Glomerular endothelial cell (primary cell): ENCODE results near the gene PER1. TPM values are rescaled to one million over a fixed set of nuclear protein-coding genes. Genes with fewer than 3 reads are reported as not detected.
A peak's percentile ranks its signal among the peaks of the same experiment; 100 is the strongest.

Source experiments
- DNase-seq: peaks from one replicate; pipeline ENCODE4 v3.0.0-alpha.2; 2011; ENCODE audit warnings: low read depth, low spot score; ENCODE audit errors: extremely low read depth
- total RNA-seq: library from RNA; depleted of rRNA; stranded (reverse); fragments of >200 nt; gene quantifications from 2 replicates; pipeline ENCODE4 v1.2.3, GENCODE V29; 2015

The PER1 gene
- total RNA-seq, 1 donor from 2014 or later, result 23.7 TPM

DNA sequence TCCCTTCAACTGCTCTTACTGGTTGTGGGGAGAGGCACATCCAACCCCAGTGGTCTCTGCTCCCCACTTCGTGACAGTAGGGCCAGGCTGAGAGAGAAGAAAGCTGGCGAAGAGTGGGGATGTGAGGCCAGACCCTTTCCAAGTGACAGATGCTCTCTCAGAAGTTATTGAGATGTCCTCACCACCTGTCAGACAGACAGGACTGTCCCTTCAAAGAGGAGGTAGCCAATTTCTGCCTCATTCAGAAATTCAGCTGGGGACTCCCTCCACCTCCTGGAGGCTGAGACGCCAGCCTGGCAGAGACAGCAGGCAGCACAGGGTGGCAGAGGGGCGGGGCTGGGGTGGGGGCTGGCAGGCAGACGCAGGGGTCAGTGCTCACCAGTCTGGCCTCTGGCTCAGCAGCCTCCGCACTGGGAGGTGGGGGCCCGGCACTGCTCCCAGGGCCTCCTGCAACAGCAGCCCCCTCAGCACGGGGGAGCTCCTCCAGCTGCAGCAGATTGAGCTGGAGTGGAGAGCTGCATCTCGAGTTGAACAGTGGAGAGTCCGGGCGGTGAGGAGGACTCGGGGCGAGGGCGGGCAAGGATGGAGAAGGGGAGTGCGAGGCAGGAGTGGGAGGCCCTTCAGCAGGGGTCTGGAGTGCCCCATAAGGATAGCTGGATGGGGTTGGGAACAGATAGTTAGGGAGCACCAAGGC is 9.2 kb downstream of the PER1 start:
- no peak for DNase-seq

- DNase-seq, result no peak
Measured at GRCh38 chr17:8142158-8142886, 9.9 kb downstream of the PER1 start.

GRCh38 chr17:8141741-8142140 is 10.5 kb downstream of the PER1 start:
- DNase-seq, result no peak

DNA sequence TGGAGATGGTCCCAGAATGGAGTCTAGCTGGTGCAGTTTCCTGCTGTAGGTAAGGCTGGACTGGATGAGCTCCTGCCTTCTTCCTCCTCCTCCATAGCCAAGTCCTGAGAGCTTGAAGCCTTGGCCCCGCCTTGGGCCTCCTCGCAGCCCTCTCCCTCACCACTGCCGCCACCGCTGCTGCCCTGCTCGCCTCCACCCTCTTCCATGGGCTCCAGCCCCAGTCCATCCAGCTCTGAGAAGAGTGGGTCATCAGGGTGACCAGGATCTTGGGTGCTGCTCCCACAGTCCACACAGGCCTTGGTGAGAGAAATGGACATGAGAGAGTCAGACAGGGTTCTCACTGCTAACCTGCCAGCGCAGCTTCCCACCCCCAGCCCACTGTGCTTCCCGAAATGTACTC is 11.2 kb downstream of the PER1 start:
- DNase-seq, result no peak

DNA sequence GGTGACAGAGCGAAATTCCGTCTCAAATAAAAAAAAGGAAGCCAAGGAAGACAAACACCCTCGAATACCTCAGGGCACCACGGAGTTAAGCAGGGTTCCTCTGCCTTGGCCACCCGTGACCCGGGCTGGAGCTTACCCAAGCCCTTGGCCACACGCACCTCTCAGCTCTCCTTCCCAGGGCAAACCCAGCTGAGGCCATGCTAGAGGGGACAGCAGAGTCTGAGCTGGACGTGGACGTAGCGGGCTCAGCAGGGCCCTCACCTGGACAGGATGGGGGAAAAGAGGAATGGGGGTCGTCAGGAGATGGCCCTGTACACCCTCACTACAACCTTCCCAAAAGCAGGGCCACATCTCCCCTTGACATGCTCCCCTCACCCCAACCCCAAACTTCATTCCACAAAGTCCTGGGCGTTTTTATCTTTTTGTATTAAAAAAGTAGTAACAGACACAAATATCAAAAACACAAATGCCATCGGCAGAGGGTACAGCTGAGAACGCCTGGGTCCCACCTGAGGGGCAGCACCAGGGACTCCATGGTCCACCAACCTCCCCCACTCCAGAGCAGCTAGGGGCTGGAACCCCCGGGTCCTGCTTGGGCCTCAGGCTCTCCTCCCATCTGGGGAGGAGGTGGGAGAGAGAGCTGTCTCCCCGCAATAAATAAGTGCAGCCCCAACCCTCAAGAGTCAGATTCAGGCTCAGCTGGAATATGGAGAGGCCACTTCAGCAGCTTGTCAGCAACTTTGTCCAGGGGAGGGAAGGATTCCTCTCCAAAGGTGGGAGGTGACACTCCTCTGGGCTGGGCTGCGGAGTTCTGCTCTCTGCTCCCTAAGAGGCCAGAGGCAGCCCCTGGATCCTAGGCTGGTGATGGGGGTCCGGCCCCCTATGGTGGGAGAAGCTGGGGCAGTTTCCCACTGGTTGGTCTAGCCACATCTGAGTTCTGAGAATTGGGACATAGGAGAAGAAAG is 11.9 kb downstream of the PER1 start:
- no peak for DNase-seq

DNA sequence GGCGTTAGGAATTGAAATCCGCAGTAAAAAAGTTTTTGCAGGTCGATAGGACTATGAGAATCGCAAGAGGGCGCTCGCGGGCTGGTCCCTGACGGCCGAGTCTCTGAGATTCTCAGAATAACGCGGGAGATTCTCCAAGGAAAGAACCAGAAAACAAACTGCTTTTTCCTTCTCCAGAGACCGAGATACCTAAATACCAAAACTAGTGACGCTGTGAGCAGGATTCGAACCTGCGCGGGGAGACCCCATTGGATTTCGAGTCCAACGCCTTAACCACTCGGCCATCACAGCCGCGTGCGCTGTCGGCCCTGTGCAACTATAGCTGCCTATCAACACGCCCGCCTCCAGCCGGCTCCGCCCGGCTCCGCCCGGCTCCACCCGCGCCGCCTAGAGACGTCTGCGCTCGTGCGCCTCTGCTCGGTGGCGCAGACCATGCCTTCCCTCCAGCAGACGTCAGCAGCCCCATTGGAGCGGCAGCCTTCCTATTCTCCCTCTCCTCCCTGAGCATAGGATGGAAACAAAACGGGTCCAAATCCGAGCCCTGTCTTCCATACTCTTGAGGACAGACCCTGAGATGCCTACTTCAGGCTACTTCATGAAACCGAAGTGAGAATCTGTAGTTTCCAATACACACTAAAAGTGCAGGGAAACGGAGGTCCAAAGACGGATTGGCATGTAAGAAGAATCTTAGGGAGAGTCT is 13.4 kb downstream of the PER1 start:
- peak; percentile 98 for DNase-seq

DNA sequence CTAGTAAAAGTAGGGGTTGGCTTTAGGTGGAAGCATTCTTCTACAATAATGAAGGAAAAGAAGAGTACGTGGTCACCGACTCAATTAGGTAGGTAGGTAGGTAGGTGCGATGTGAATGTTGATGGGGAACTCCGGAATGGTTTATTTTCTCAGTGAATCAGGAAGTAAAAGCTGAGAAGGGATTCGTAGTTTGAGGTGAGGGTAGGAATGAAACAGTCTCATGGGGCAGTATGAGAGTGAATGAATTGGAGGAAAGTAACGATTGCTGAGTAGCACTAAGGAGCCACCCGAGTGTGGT is 13.9 kb downstream of the PER1 start:
- no peak for DNase-seq

DNA sequence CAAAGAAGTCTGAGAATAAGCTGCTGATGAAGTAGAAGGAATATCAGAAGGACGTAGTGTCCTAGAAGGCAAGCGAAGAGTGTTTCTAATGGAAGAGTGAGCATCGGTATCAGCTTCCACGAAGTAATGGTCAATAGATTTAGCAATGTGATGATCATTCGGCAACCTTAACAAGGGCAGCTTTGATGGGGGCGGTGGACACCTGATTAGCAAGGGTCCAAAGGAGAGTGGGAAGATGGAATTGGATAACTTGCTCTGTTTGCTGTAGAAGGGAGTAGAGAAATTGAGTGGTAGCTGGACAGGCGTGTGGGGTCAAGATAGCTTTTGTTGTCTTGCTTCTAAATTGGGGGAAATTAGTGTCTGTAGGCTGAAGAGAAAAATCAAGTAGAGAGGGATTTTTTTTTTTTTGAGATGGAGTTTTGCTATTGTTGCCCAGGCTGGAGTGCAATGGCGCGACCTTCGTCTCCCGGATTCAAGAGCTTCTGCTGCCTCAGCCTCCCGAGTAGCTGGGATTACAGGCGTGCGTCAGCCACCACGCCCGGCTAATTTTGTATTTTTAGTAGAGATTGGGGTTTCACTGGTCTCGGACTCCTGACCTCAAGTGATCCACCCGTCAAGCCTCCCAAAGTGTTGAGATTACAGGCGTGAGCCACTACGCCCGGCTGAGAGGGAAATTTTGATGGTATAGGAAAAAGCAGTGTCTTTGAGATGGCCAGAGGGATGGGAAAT is 14.4 kb downstream of the PER1 start:
- DNase-seq, result no peak

- DNase-seq, result no peak
Measured at GRCh38 chr17:8133941-8134340, 18.3 kb downstream of the PER1 start.

DNA sequence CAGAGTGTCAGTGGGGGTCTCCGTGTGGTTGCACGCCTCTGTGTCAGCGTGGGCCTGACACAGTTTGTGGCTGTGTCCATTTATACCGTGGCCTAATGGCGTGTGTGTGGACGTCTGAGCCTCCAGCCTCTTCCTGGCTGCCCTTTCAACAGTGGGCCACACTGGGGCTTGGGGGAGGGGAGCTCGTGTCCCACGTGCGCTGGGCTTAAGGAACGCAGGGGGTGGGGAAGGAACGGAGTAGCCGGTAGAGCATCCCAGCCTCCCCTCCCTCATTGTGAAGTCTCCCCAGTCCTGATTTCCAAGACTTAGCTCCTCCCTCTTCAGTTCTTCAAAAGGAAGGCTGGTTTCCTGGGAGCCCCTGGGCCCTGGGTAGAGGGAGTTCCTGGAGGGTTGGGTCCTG is 18.8 kb downstream of the PER1 start:
- DNase-seq, result no peak

- no peak for DNase-seq
Measured at GRCh38 chr17:8131844-8132441, 20.3 kb downstream of the PER1 start.

- DNase-seq, result no peak
Measured at GRCh38 chr17:8128125-8128784, 23.9 kb downstream of the PER1 start.

DNA sequence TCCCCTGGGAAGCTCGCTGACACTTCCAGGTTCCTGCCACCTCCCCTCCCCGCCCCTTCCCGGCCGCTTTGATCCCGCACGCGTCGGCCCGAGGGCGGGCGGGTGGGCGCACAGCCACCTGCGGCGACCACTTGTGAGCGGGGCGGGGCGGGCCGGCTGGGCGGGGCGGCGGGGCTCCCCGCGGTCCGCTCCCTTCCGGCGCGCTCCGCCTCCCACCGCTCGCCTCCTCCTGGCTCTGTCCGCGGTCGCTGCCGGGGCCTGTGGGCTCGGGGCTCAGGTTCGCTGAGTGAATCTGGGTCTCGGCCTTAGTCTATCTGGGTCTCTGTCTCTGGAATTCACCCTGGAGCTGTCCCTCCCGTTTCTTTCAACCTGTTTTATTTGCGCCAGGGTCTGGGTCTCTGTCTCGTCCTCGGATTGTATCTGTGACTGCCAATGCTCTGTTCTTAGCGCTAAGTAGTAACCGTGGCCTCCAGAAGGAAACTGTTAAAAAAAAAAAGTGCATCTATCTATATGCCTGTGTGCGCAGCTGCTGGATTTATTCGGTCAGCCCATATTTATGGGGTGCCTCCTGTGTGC is 25.6 kb downstream of the PER1 start:
- no peak for DNase-seq

- no peak for DNase-seq
Measured at GRCh38 chr17:8125947-8126490, 26.2 kb downstream of the PER1 start.

DNA sequence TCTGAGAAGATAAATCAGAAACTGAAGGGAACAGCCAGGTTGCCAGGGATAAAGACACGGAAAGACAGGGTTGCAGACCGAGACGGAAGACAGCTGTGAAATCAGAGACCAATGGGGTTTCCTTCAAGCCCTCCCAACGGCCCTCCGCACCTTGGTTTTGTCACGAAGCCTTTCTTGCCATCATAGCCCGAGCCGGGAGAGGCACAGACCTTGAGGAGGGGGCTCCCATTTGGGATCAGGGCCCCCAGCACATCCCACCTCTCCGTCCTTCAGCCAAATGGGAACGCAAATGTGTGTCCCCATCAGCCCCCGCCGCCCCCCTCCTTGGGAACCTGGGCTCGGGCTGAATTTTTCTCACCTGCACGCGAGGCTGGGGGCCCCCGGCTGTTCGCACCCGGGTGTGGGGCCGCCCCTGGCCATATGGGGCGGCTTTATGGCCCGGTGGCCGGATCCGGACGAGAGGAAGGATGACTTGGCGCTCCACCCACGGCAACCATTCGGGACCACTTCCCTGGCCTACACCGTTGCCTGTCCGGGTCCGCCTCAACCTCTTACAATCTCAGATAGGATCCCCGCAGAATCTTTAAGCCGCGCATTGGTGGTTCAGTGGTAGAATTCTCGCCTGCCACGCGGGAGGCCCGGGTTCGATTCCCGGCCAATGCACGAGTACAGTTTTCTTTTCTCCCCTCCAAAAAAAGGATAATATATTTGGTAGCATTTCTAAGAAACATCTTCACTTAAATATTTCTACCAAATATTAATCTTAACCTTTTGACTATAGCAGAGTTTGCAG is 26.9 kb downstream of the PER1 start:
- no peak for DNase-seq

- DNase-seq, result no peak
Measured at GRCh38 chr17:8124350-8125153, 27.7 kb downstream of the PER1 start.

GRCh38 chr17:8123695-8124349 is 28.4 kb downstream of the PER1 start, which contains the start of gene HES7:
TSS of gene HES7 (minus strand) at chr17:8124106. CDS start at chr17:8124084, 22 bp downstream.
- DNase-seq, result no peak
